MM.1S (cell line): ENCODE measurements around the gene RXRA.

ENCODE experiments used
- EZH2 ChIP-seq: fragments of 300-600 bp; sonication (generic); optimal IDR thresholded peaks from 2 replicates; pipeline ENCODE3; 2017; ENCODE audit warnings: low read depth, mild to moderate bottlenecking, antibody characterized with exemption, low read length, mixed read lengths
- TF ChIP-seq, protein P1 (sequence below): fragments of 300-600 bp; sonication (generic); IDR thresholded peaks from 2 replicates; pipeline ENCODE4 v1.5.1; 2016; ENCODE audit warnings: antibody characterized with exemption, low read length, mixed read lengths

GRCh38 chr9:134299883-134300282 is 26.4 kb upstream of the RXRA start:
- TF ChIP-seq EZH2, result no peak
- TF ChIP-seq, protein P1, sequence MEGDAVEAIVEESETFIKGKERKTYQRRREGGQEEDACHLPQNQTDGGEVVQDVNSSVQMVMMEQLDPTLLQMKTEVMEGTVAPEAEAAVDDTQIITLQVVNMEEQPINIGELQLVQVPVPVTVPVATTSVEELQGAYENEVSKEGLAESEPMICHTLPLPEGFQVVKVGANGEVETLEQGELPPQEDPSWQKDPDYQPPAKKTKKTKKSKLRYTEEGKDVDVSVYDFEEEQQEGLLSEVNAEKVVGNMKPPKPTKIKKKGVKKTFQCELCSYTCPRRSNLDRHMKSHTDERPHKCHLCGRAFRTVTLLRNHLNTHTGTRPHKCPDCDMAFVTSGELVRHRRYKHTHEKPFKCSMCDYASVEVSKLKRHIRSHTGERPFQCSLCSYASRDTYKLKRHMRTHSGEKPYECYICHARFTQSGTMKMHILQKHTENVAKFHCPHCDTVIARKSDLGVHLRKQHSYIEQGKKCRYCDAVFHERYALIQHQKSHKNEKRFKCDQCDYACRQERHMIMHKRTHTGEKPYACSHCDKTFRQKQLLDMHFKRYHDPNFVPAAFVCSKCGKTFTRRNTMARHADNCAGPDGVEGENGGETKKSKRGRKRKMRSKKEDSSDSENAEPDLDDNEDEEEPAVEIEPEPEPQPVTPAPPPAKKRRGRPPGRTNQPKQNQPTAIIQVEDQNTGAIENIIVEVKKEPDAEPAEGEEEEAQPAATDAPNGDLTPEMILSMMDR, result no peak
